Fibroblast of skin of left quadriceps (primary cell): ENCODE results near the gene FTSJ3.
"Not testable (repeated sequence)": the region's sequence is repeated elsewhere in the genome, so short reads cannot be mapped to it uniquely, and the experiment has no call there.

Source experiments
- DNase-seq, 2 experiments: peaks; one replicate each; pipeline ENCODE4 v3.0.0-alpha.2; 2013; ENCODE audit warnings: low read depth in 2 of 2

Gene FTSJ3

GRCh38 chr17:63826468-63827001 lies 928 bp downstream of the FTSJ3 start:
- DNase-seq = no peak

GRCh38 chr17:63824362-63824761 lies 3.1 kb downstream of the FTSJ3 start:
- no peak for DNase-seq

- DNase-seq = no peak
Measured at GRCh38 chr17:63823659-63824331, 3.7 kb downstream of the FTSJ3 start.

GRCh38 chr17:63822537-63822936 lies 4.9 kb downstream of the FTSJ3 start:
- DNase-seq = no peak

- no peak for DNase-seq
Measured at GRCh38 chr17:63821804-63822203, 5.7 kb downstream of the FTSJ3 start.

- DNase-seq = no peak
Measured at GRCh38 chr17:63820963-63821561, 6.4 kb downstream of the FTSJ3 start.

GRCh38 chr17:63819585-63820537 lies 7.6 kb downstream of the FTSJ3 start:
- DNase-seq = no peak

- no peak for DNase-seq
Measured at GRCh38 chr17:63819131-63819530, 8.3 kb downstream of the FTSJ3 start.

GRCh38 chr17:63817736-63818385 lies 9.6 kb downstream of the FTSJ3 start:
- DNase-seq = no peak

GRCh38 chr17:63816669-63817068 lies 10.8 kb downstream of the FTSJ3 start:
- no peak for DNase-seq

- no peak for DNase-seq
Measured at GRCh38 chr17:63816123-63816522, 11.3 kb downstream of the FTSJ3 start.

GRCh38 chr17:63809970-63810369 lies 17.5 kb downstream of the FTSJ3 start:
- no peak for DNase-seq

GRCh38 chr17:63805591-63805990 lies 21.9 kb downstream of the FTSJ3 start:
- no peak for DNase-seq

GRCh38 chr17:63804328-63804727 lies 23.1 kb downstream of the FTSJ3 start:
- DNase-seq = no peak

GRCh38 chr17:63800783-63801182 lies 26.7 kb downstream of the FTSJ3 start:
- no peak for DNase-seq

- peak; percentile 3 to 9 for DNase-seq
Measured at GRCh38 chr17:63798572-63799106, 28.8 kb downstream of the FTSJ3 start.

- not testable (repeated sequence) for DNase-seq
Measured at GRCh38 chr17:63796375-63796774, 31.1 kb downstream of the FTSJ3 start.

- DNase-seq = no peak
Measured at GRCh38 chr17:63792055-63792729, 35.3 kb downstream of the FTSJ3 start.

GRCh38 chr17:63790057-63790456 lies 37.4 kb downstream of the FTSJ3 start:
- no peak for DNase-seq

GRCh38 chr17:63786971-63787711 lies 40.3 kb downstream of the FTSJ3 start:
- no peak for DNase-seq
